SK-N-SH (cell line): ENCODE data around the gene NPIPB8. TPM values are rescaled to one million over a fixed set of nuclear protein-coding genes. Genes with fewer than 3 reads are reported as not detected.
"Not testable (repeated sequence)": the region's sequence is repeated elsewhere in the genome, so short reads cannot be mapped to it uniquely, and the experiment has no call there.

ENCODE experiments used
- CTCF ChIA-PET: fragments of 300-600, 350-600 bp; formaldehyde crosslinking; extraction: SDS; loops from one replicate; lab custom pipeline; 2021; lab: Yijun Ruan, JAX
- POLR2A ChIA-PET: fragments of 350-600 bp; sonication (Branson Sonifier 250); formaldehyde crosslinking; extraction: SDS; loops from one replicate; lab custom pipeline; 2020; ENCODE audit warnings: antibody characterized with exemption, inconsistent platforms; lab: Yijun Ruan, JAX
- DNase-seq: peaks from one replicate; pipeline ENCODE4 v3.0.0; 2012
- H2AFZ ChIP-seq: fragments of 200-600 bp; sonication (generic); 2 replicates; pipeline ENCODE4 v1.8.1; 2016; ENCODE audit warnings: antibody characterized with exemption, mild to moderate bottlenecking, low read depth
- H3F3A ChIP-seq: fragments of 200-600 bp; sonication (generic); replicated peaks from 2 replicates; pipeline ENCODE3; 2016; ENCODE audit warnings: antibody characterized with exemption, mild to moderate bottlenecking; ENCODE audit not compliant: insufficient read depth
- H3K27ac ChIP-seq, 2 experiments: fragments of 200-500 bp in 1 of 2; fragments of 200-600 bp in 1 of 2; sonication (Bioruptor generic) in 1 of 2; sonication (generic), shearing (Covaris generic) in 1 of 2; 2 replicates each; pipeline versions ENCODE4 v1.5.1 to v1.6.1; 2014 to 2016; ENCODE audit warnings: low read depth in 2 of 2, inconsistent platforms in 1 of 2, low read length in 1 of 2, mild to moderate bottlenecking in 1 of 2, mixed read lengths in 1 of 2
- H3K27me3 ChIP-seq: fragments of 200-600 bp; sonication (generic), shearing (Covaris generic); 2 replicates; pipeline ENCODE4 v1.6.1; 2016; ENCODE audit warnings: mixed run types; ENCODE audit not compliant: insufficient read depth
- H3K36me3 ChIP-seq, 2 experiments: fragments of 200-500 bp in 1 of 2; fragments of 200-600 bp in 1 of 2; sonication (Bioruptor generic) in 1 of 2; sonication (generic) in 1 of 2; replicated peaks in 1 of 2; 2 replicates each; pipeline versions ENCODE3 to v1.5.1; 2014 to 2016; ENCODE audit warnings: low read length in 1 of 2, mild to moderate bottlenecking in 1 of 2; ENCODE audit not compliant: insufficient read depth in 2 of 2, control insufficient read depth in 1 of 2
- H3K4me1 ChIP-seq, 2 experiments: fragments of 200-500 bp in 1 of 2; fragments of 200-600 bp in 1 of 2; sonication (Bioruptor generic) in 1 of 2; sonication (generic), shearing (Covaris generic) in 1 of 2; 2 replicates each; pipeline versions ENCODE4 v1.5.1 to v1.6.1; 2014 to 2016; ENCODE audit warnings: low read depth in 1 of 2, low read length in 1 of 2, mixed run types in 1 of 2; ENCODE audit not compliant: insufficient read depth in 2 of 2, control insufficient read depth in 1 of 2
- H3K4me2 ChIP-seq: fragments of 200-600 bp; sonication (generic), shearing (Covaris generic); 2 replicates; pipeline ENCODE4 v1.6.1; 2017; ENCODE audit warnings: mixed run types
- H3K4me3 ChIP-seq, 2 experiments: fragments of 200-500 bp in 1 of 2; fragments of 200-600 bp in 1 of 2; sonication (Bioruptor generic) in 1 of 2; sonication (generic), shearing (Covaris generic) in 1 of 2; 2 replicates each; pipeline versions ENCODE4 v1.5.1 to v1.8.1; 2014 to 2016; ENCODE audit warnings: low read depth in 2 of 2, inconsistent platforms in 1 of 2, low read length in 1 of 2, mild to moderate bottlenecking in 1 of 2, mixed read lengths in 1 of 2, moderate library complexity in 1 of 2
- H3K79me2 ChIP-seq: fragments of 200-600 bp; sonication (generic); 2 replicates; pipeline ENCODE4 v1.8.1; 2017; ENCODE audit warnings: mild to moderate bottlenecking; ENCODE audit not compliant: insufficient read depth
- H3K9ac ChIP-seq: fragments of 200-600 bp; sonication (generic); 2 replicates; pipeline ENCODE4 v1.6.1; 2017; ENCODE audit warnings: mixed run types
- H3K9me2 ChIP-seq: fragments of 200-600 bp; sonication (generic); 2 replicates; pipeline ENCODE4 v1.6.1; 2017; ENCODE audit warnings: mixed run types
- H3K9me3 ChIP-seq: fragments of 200-600 bp; sonication (generic); 2 replicates; pipeline ENCODE4 v1.6.1; 2017; ENCODE audit warnings: mixed run types, mild to moderate bottlenecking, moderate library complexity
- H4K20me1 ChIP-seq: fragments of 200-600 bp; sonication (generic); 2 replicates; pipeline ENCODE4 v1.6.1; 2017; ENCODE audit warnings: mild to moderate bottlenecking, mixed run types; ENCODE audit not compliant: insufficient read depth
- CHD2 ChIP-seq: fragments of 150-350 bp; IDR thresholded peaks from 2 replicates; pipeline ENCODE4 v1.6.1; 2018; ENCODE audit warnings: low read length; ENCODE audit not compliant: partially characterized antibody
- FOXM1 ChIP-seq: IDR thresholded peaks from 2 replicates; pipeline ENCODE4 v1.4.0; 2012; ENCODE audit warnings: low read depth, mild to moderate bottlenecking
- GATA2 ChIP-seq: sonication (generic); formaldehyde crosslinking; IDR thresholded peaks from 2 replicates; pipeline ENCODE4 v1.5.0; 2020; ENCODE audit warnings: mild to moderate bottlenecking, missing genetic modification reagents
- JUND ChIP-seq: IDR thresholded peaks from 2 replicates; pipeline ENCODE4 v1.4.0; 2012
- PBX3 ChIP-seq: IDR thresholded peaks from 2 replicates; pipeline ENCODE4; 2012
- POLR2AphosphoS5 ChIP-seq: IDR thresholded peaks from 2 replicates; pipeline ENCODE4 v1.6.1; 2012; ENCODE audit warnings: low read depth, low read length
- RCOR1 ChIP-seq: fragments of 150-350 bp; IDR thresholded peaks from 2 replicates; pipeline ENCODE4 v1.6.1; 2017; ENCODE audit warnings: antibody characterized with exemption, low read length
- RXRA ChIP-seq: IDR thresholded peaks from 2 replicates; pipeline ENCODE4 v1.4.0; 2012; ENCODE audit warnings: low read depth, mild to moderate bottlenecking, borderline replicate concordance
- SIN3A ChIP-seq: IDR thresholded peaks from 2 replicates; pipeline ENCODE4 v1.6.1; 2012; ENCODE audit warnings: low read depth, mild to moderate bottlenecking, low read length, moderate library complexity, borderline replicate concordance
- SMC3 ChIP-seq: IDR thresholded peaks from 2 replicates; pipeline ENCODE4 v1.6.1; 2012; ENCODE audit warnings: low read depth, low read length, improper control_type of control experiment
- TEAD4 ChIP-seq: IDR thresholded peaks from 2 replicates; pipeline ENCODE4 v1.4.0; 2012; ENCODE audit warnings: mild to moderate bottlenecking, borderline replicate concordance; ENCODE audit not compliant: insufficient read depth
- USF1 ChIP-seq: IDR thresholded peaks from 2 replicates; pipeline ENCODE4 v1.4.0; 2012; ENCODE audit warnings: low read depth, borderline replicate concordance
- USF2 ChIP-seq: fragments of 150-350 bp; IDR thresholded peaks from 2 replicates; pipeline ENCODE4 v1.6.1; 2017; ENCODE audit warnings: antibody characterized with exemption, low read length, low read depth, borderline replicate concordance
- WGBS: methylation state at CpG from one replicate; pipeline ENCODE4 v1.1.6; 2017; ENCODE audit warnings: low lambda C conversion rate; 5-methylcytosine and 5-hydroxymethylcytosine counted together
- polyA plus RNA-seq, 3 experiments: library from polyadenylated mRNA; depleted of rRNA; stranded (reverse); fragments of >200 nt; gene quantifications; 2 replicates each; pipeline ENCODE4 v1.2.3, GENCODE V29; 2012
- TF ChIP-seq, protein P1 (sequence below): IDR thresholded peaks from 2 replicates; pipeline ENCODE4 v1.6.1; 2012; ENCODE audit warnings: mild to moderate bottlenecking, low read depth, low read length, moderate library complexity

The NPIPB8 gene
- polyA plus RNA-seq, 1 of the 3 experiments (the other 2 are of a cell fraction), result not detected

DNA sequence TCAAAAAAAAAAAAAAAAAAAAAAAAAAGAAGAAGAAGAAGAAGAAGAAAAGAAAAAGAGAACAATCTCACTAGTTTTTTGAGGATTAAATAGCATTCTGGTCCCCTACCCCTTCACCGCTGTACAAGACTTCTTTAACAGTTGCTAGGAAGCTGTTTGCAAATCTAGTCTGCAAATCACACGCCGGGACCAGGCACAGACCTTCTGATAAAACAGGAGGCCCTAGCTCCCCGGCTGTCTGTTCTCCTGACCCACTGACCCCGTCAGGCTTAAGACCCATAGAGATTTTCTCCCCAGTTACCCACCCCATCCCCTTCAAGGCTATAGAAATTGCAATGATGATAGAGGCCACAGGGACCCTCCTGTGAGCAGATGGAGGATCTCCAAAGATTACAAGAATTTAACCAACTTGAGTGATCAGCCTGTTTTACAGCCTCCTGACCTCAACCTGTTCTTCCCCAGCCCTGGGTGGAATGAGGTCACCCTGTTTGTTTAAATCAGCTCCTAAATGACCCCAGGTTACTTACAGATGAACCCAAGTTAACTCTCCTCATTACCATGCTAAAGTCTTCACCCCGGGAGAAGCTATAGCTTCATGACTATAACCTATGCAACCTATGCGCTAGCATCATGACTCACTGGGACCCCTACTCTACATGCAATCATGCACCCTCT lies 16.2 kb upstream of the NPIPB8 start:
- H3F3A ChIP-seq, result no peaks in the 10 kb centered on the region
- H3K4me3 ChIP-seq, result no peak overlapping the region
- H3K27me3 ChIP-seq, result no peaks in the 10 kb centered on the region
- WGBS, result 79% methylated on average over 7 of the region's 7 CpGs
- POLR2A ChIA-PET, result no interaction called here
- TF ChIP-seq FOXM1 (no peak), TEAD4 (no peak), SMC3 (no peak), PBX3 (no peak), JUND (no peak), POLR2AphosphoS5 (no peak), RXRA (no peak), RCOR1 (no peak), GATA2 (no peak), USF2 (no peak), SIN3A (no peak), CHD2 (no peak), USF1 (no peak)
- TF ChIP-seq, protein P1, sequence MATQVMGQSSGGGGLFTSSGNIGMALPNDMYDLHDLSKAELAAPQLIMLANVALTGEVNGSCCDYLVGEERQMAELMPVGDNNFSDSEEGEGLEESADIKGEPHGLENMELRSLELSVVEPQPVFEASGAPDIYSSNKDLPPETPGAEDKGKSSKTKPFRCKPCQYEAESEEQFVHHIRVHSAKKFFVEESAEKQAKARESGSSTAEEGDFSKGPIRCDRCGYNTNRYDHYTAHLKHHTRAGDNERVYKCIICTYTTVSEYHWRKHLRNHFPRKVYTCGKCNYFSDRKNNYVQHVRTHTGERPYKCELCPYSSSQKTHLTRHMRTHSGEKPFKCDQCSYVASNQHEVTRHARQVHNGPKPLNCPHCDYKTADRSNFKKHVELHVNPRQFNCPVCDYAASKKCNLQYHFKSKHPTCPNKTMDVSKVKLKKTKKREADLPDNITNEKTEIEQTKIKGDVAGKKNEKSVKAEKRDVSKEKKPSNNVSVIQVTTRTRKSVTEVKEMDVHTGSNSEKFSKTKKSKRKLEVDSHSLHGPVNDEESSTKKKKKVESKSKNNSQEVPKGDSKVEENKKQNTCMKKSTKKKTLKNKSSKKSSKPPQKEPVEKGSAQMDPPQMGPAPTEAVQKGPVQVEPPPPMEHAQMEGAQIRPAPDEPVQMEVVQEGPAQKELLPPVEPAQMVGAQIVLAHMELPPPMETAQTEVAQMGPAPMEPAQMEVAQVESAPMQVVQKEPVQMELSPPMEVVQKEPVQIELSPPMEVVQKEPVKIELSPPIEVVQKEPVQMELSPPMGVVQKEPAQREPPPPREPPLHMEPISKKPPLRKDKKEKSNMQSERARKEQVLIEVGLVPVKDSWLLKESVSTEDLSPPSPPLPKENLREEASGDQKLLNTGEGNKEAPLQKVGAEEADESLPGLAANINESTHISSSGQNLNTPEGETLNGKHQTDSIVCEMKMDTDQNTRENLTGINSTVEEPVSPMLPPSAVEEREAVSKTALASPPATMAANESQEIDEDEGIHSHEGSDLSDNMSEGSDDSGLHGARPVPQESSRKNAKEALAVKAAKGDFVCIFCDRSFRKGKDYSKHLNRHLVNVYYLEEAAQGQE, result no peak
- TF ChIP-seq, all 33 proteins: peak for 0
- H3K9me3 ChIP-seq, result no peaks in the 10 kb centered on the region
- CTCF ChIA-PET, result no interaction called here
- H2AFZ ChIP-seq, result no peak overlapping the region
- no peaks in the 10 kb centered on the region for H3K9me2 ChIP-seq
- no peak for DNase-seq
- no peaks in the 10 kb centered on the region for H4K20me1 ChIP-seq
- H3K27ac ChIP-seq, result no peak overlapping the region
- H3K4me1 ChIP-seq, result no peaks in the 10 kb centered on the region
- H3K79me2 ChIP-seq, result no peaks in the 10 kb centered on the region
- no peak overlapping the region for H3K4me2 ChIP-seq
- H3K36me3 ChIP-seq, result no peaks in the 10 kb centered on the region
- H3K9ac ChIP-seq, result no peak overlapping the region

GRCh38 chr16:28622532-28623171 lies 15.2 kb upstream of the NPIPB8 start:
- POLR2A ChIA-PET, H3K9ac ChIP-seq, H2AFZ ChIP-seq, H3K27ac ChIP-seq, H3K27me3 ChIP-seq, H3K4me1 ChIP-seq, H3K36me3 ChIP-seq, H3K79me2 ChIP-seq, DNase-seq, CTCF ChIA-PET, H3K9me2 ChIP-seq, H3F3A ChIP-seq, H3K9me3 ChIP-seq, H3K4me3 ChIP-seq, H3K4me2 ChIP-seq, H4K20me1 ChIP-seq: not testable (repeated sequence)
- WGBS, result 83% methylated on average over 23 of the region's 24 CpGs
